ENCODE data around the gene UBXN7.

DNA sequence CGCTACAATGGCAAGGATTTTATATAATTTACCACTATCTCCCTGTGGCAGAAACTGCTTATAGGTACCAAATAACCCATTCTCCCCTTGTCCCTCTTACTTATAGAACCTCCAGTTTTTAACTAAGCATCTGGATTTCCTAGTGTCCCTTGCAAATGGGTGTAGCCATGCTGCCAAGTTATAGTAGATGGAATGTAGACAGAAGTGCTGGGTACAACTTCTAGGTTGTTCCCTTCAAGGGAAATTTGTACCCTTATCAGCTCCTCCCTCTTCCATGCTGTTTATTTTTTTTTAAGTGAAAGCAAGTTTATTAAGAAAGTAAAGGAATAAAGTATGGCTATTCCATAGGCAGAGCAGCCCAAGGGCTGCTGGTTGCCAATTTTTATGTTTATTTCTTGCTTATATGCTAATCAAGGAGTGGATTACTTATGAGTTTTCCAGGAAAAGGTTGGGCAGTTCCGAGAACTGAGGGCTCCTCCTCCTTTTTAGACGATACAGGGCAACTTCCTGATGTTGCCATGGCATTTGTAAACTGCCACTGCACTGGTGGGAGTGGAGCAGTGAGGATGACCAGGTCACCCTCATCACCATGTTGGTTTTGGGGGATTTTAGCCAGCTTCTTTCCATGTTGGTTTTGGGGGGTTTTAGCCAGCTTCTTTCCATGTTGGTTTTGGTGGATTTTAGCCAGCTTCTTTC, 53.9 kb downstream of the UBXN7 start:
- TF ChIP-seq MAFK (IDR thresholded peaks at IDR 0.05; ENCODE audit: low read length), result no peak
- TF ChIP-seq ZNF644 (tag; IDR thresholded peaks at IDR 0.05; ENCODE audit: low read depth), result no peak

All from K562 (cell line).